Heart left ventricle (tissue), 13 donors: ENCODE measurements around the gene KCNMB2.

ENCODE experiments used
- POLR2A ChIP-seq, 2 donors: fragments of 450-650 bp; IDR thresholded peaks; one replicate each; pipeline ENCODE4 v1.6.1; 2017; ENCODE audit warnings: antibody characterized with exemption in 2 of 2, mild to moderate bottlenecking in 2 of 2, moderate library complexity in 2 of 2
- TF ChIP-seq, protein P1 (sequence below), 12 donors: fragments of 200-600 bp; sonication (generic) in 4 of 12; IDR thresholded peaks; one replicate each; pipeline versions ENCODE4 v1.5.0 to v1.8.0; 2018 to 2022; ENCODE audit warnings: antibody characterized with exemption in 12 of 12, mild to moderate bottlenecking in 5 of 12
- donor health status: ischemic (EF 13 %, LVEDD 7.1; RV severe dilation, severe dysfunction).
- donor health status: DM: no; HTN: yes; CAD: no.
- donor health status: DM: no; HTN: no; CAD: no.
- donor health status: ischemic (EF 25% LVEDD 6.9; RV normal size, moderate dysfunction).
- donor health status: ischemic (EF 25% LVEDD 5.7; RV mildly dilated, moderate dysfunction).
- donor health status: ischemic (EF 35%, LVEDD 5.7; RV mildly dilated, moderate dysfunction).
- donor health status: nonischemic (EF 11% LVEDD 7.7; RV severe dilation, severe dysfunction).
- donor health status: DM: yes; HTN: yes; CAD: no.
- donor health status: PGD.
- donor health status: ischemic (EF 29% LVEDD 5.4; RV normal size, mild dysfunction).
- donor health status: nonischemic (EF 23%, LVEDD 6.1; RV moderate dilation, normal function).

DNA sequence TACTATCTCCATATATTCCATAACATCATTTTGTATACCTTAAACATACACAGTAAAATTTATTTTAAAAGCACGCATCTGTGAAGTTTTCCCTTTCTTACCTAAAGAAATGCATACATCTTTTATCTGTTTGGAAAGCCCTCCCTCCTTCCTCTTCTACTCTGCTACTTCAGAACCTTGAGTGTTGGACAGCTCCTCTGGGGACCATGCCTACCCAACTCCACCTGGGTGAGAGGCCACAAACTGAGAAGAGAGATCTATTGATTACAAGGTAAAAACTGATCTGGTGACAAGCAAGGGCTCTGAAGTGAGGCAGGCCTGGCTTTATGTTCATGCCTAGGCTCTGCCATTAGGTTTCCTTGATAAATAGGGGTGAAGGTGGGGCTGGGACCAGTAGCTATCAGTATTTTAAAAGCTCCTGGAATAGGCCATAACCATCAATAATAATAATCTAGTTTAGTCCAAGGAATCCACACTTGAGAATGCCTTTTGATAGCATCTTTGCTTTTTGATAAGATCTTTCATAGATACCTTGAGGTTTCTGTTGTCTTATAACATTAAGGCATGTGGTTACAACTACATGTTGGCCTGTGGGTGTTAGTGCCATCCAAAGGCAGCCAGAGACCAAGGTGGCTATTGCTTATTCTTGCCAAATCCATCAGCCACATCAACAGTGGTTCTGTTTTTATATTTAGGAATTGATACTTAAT, 148.8 kb downstream of the KCNMB2 start:
- TF ChIP-seq, protein P1, sequence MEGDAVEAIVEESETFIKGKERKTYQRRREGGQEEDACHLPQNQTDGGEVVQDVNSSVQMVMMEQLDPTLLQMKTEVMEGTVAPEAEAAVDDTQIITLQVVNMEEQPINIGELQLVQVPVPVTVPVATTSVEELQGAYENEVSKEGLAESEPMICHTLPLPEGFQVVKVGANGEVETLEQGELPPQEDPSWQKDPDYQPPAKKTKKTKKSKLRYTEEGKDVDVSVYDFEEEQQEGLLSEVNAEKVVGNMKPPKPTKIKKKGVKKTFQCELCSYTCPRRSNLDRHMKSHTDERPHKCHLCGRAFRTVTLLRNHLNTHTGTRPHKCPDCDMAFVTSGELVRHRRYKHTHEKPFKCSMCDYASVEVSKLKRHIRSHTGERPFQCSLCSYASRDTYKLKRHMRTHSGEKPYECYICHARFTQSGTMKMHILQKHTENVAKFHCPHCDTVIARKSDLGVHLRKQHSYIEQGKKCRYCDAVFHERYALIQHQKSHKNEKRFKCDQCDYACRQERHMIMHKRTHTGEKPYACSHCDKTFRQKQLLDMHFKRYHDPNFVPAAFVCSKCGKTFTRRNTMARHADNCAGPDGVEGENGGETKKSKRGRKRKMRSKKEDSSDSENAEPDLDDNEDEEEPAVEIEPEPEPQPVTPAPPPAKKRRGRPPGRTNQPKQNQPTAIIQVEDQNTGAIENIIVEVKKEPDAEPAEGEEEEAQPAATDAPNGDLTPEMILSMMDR (IDR thresholded peaks at IDR 0.05), result no peak
- TF ChIP-seq POLR2A (IDR thresholded peaks at IDR 0.05), result no peak
